ENCODE results near the gene YDJC. TPM values are rescaled to one million over a fixed set of nuclear protein-coding genes. Genes with fewer than 3 reads are reported as not detected.

The YDJC gene
- total and polyA plus RNA-seq, 9 of the 15 experiments (the other 6 are each of a cell fraction or from before 2014, with no cell fraction given), result 13.5 to 871 (median 164) TPM

- TF ChIP-seq HMBOX1 (IDR thresholded peaks at IDR 0.05), result no peak
- TF ChIP-seq ZNF764 (CRISPR knock-in tag; IDR thresholded peaks at IDR 0.05; ENCODE audit: low read depth), result 0 out of 2 replicates have a peak, but pooled peaks have one; percentile 6
- TF ChIP-seq KDM5B (IDR thresholded peaks at IDR 0.05; ENCODE audit: insufficient replicate concordance, low read depth, low read length), result peak; percentile 54
- 0 out of 2 replicates have a peak, but pooled peaks have one; percentile 27 for TF ChIP-seq TCF15 (CRISPR knock-in tag; IDR thresholded peaks at IDR 0.05)
- TF ChIP-seq HMGXB4 (CRISPR knock-in tag; IDR thresholded peaks at IDR 0.05), result peak; percentile 0; the same call in 1 of the 2 replicates
- TF ChIP-seq SOX6 (IDR thresholded peaks at IDR 0.05), result no peak
Measured at GRCh38 chr22:21585389-21585788, 44.4 kb downstream of the YDJC start (continued).

Data from K562 (cell line).